Measurements from ENCODE around the gene ALDOC.
A peak's percentile ranks its signal among the peaks of the same experiment; 100 is the strongest.
"Not testable (repeated sequence)": the region's sequence is repeated elsewhere in the genome, so short reads cannot be mapped to it uniquely, and the experiment has no call there.

The ALDOC gene

GRCh38 chr17:28576758-28577465, at the start of gene ALDOC:
Gene ALDOC, minus strand, starts transcription at chr17:28576895. Its CDS starts 1,363 bp downstream, at chr17:28575532.
- peak; percentile 99 for DNase-seq

- no peak for DNase-seq
Measured at GRCh38 chr17:28624148-28624547, 47.5 kb upstream of the ALDOC start.

- DNase-seq, result no peak
Measured at GRCh38 chr17:28623696-28624095, 47.0 kb upstream of the ALDOC start.

- DNase-seq, result no peak
Measured at GRCh38 chr17:28622186-28622585, 45.5 kb upstream of the ALDOC start.

GRCh38 chr17:28620010-28620409, 43.3 kb upstream of the ALDOC start:
- DNase-seq, result no peak

GRCh38 chr17:28618464-28618863, 41.8 kb upstream of the ALDOC start:
- DNase-seq, result no peak

- no peak for DNase-seq
Measured at GRCh38 chr17:28616281-28616680, 39.6 kb upstream of the ALDOC start.

- no peak for DNase-seq
Measured at GRCh38 chr17:28615260-28615940, 38.7 kb upstream of the ALDOC start.

- DNase-seq, result no peak
Measured at GRCh38 chr17:28613931-28614381, 37.3 kb upstream of the ALDOC start, which contains the start of gene RSKR. Gene RSKR, minus strand, starts transcription at chr17:28614185. Its CDS starts 24 bp downstream, at chr17:28614161.

GRCh38 chr17:28612936-28613872, 36.5 kb upstream of the ALDOC start:
- peak; percentile 42 for DNase-seq

- DNase-seq, result no peak
Measured at GRCh38 chr17:28612531-28612930, 35.8 kb upstream of the ALDOC start.

- no peak for DNase-seq
Measured at GRCh38 chr17:28610376-28610775, 33.7 kb upstream of the ALDOC start.

- not testable (repeated sequence) for DNase-seq
Measured at GRCh38 chr17:28604031-28604430, 27.3 kb upstream of the ALDOC start.

- peak; percentile 80 for DNase-seq
Measured at GRCh38 chr17:28599311-28600184, 22.9 kb upstream of the ALDOC start.

- peak; percentile 96 for DNase-seq
Measured at GRCh38 chr17:28598799-28599310, 22.2 kb upstream of the ALDOC start, which contains the start of gene SPAG5. Gene SPAG5, minus strand, starts transcription at chr17:28599025. Its CDS starts 79 bp downstream, at chr17:28598946.

GRCh38 chr17:28598389-28598788, 21.7 kb upstream of the ALDOC start:
- no peak for DNase-seq

- no peak for DNase-seq
Measured at GRCh38 chr17:28597606-28598383, 21.1 kb upstream of the ALDOC start.

GRCh38 chr17:28592260-28592659, 15.6 kb upstream of the ALDOC start:
- DNase-seq, result no peak

- no peak for DNase-seq
Measured at GRCh38 chr17:28585851-28586250, 9.2 kb upstream of the ALDOC start.

GRCh38 chr17:28584434-28584833, 7.7 kb upstream of the ALDOC start:
- no peak for DNase-seq

GRCh38 chr17:28582513-28582912, 5.8 kb upstream of the ALDOC start:
- DNase-seq, result no peak
